HG03064 (cell line): ENCODE measurements around the gene CYB561D2.

Experiments used
- ATAC-seq: cut with Tn5 transposase; IDR thresholded peaks from one replicate; pipeline ENCODE4 v1.9.1; 2021; ENCODE audit warnings: low read depth; ENCODE audit not compliant: unreplicated experiment

CYB561D2 gene

DNA sequence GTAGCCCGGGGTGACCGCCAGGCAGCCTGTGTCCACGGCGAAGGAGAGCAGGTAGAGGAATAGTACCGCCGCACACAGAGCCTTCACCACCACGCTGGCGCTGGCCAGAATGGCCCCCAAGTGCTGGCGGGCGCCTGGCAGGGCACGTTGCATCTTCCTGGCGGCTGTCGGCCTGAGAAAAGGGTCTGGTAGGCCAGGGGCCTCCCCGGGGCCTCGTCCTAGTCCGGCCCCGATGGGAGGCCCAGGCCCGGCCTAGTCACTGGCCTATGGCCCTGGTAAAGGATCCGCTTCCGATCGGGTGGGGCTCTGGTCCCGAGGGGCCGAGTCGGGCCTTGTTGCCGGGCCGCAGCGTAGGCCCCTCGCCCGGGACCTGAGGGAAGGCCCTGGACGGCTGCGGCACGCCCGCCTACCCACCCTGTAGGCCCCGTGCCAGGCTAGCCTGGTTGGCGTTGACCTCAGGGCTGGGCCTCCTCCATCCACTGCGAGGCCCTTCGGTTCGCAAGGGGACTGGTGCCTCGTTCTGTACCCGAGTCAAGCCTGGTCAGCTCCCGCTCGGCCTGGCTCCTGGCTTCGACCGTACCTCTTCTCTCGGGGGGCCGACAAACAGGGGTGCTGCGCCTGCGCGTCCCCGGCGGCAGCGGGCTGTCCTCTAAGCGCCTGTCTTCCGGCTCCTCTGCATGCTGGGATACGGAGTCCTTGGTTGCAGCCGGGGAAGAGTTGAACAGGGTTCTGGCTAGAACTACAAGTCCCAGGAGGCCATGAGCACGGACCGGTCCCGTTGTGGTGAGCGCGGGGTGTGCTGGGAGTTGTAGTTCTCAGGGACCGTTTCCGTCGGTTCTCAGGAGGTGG, 8.5 kb downstream of the CYB561D2 start, which contains the start of gene TMEM115:
Gene TMEM115 (minus strand): TSS at position 611 of the 849 bp plus-strand sequence. CDS start 458 bp downstream, at position 153.
- ATAC-seq = peak; percentile 98

DNA sequence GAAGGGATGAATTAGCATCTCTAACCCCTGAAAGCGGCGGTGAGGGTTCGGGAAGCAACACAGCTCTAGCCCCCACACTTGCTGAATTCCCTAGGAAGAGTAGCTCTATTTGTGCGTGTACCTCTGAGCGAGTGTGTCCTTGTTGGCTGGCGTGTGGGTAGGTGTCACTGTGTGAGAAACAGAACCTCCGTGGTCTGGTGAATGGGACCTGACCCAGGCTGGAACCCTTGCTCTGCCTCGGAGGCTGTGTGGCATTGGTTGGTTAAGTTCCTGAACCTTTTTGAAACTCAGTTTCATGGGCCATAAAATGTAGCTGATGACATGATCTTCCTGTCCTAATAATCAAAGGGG, 9.1 kb downstream of the CYB561D2 start:
- ATAC-seq = no peak

DNA sequence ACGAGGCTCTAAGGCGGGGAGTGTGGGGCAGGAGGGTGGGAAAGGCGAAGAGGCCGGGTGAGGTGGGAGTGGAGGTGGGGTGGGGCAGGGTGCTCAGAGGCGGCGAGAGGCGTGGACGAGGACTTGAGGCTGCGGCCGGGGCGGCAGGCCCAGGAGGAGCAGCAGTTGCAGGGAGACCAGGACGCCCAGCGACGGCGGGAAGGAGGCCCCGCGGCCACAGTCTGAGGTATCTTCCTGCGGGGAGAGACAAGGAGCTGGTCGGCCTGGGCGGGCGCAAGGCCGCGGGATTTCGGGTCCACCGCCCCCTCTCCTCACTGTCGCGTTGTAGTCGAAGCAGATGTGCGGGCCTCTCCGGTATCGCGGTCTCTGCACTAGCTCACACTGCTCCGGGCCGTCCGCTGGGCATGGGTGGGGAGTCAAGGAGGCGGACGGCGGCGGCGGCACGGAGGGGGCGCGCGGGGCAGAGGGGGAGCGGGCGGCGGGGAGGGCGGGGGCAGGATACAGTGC, 14.0 kb downstream of the CYB561D2 start:
- no peak for ATAC-seq

DNA sequence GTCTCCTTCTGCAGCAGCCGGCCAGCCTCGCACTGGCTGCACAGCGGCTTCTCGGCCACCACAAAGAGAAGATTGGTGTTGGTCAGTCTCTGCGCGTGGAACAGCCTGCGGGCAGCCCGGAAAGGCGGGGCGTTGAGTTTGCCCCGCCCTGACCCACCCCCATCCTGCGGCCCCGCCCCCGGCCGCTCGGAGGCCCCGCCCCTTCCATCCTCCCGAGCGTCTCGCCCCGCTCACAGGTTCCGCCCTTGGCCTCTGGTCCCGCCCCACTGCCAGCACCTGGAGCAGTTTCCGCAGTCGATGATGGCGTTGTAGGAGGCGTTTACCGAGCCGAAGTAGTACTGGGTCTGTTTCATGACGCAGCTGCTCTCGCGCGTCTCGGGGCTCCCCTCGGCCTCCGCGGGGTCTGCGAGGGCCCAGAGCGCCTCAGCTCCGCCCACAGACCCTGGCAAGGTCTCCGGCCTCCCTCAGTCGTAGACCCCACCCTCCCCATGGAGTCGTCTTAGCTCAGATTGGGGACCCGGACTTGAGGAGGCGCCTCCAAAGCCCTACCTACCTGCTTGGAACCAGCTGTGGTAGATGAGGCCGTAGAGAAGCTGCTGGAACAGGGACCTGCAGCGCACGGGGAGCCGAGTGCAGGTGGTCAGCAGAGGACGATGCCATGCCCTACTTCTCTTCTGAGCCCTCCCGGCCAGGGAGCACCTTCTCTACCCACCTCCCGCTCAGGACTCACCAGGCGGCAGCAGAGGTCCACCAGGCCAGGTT, 14.6 kb downstream of the CYB561D2 start:
- ATAC-seq = peak; percentile 71

DNA sequence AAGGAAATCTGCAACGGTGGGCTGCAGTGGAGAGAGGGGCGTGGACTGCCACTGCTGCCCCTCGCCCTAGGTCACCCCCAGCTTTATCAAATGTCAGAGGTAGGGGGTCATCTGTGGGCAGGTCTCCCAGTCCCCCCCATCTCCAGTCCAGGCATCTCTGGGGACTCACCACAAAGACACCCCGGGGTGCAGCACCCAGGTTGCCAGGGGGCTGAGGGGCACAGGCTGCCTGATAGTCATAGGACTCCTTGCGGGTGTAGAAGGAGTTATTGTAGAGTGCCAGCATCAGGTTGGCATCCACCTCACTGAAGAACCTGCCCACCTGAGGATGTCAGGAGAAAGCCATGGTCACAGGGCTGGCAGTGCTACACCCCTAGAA, 15.2 kb downstream of the CYB561D2 start:
- ATAC-seq = no peak

DNA sequence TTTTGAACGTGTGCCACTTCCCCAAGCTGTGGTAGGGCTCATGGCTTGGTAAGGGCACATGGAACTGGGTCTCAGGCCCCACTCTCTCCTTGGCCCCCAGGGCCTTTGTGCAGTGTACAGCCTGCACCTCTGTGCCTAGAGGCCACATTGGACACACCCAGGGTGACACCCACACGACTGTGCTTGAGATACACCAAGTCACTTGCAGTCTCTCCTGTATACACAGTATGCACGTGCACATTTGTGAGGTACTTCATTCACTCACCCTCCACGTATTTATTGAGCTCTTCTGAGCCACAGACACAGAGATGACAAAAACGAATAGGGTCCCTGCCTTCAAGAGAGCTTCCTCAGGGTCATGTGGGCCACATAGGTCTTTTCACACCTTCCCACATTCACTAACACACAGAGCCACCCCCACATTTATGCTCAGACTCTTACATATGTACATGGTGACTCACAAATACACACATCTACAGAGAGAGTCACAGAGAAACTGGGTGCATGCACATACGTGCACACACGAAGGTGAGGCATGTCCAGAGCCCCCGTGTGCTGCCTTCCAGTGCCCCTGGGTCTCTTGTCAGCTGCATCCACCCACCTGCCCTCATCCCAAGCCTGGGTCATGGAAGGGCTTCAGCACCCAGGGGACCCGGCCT, 18.5 kb downstream of the CYB561D2 start:
- no peak for ATAC-seq

DNA sequence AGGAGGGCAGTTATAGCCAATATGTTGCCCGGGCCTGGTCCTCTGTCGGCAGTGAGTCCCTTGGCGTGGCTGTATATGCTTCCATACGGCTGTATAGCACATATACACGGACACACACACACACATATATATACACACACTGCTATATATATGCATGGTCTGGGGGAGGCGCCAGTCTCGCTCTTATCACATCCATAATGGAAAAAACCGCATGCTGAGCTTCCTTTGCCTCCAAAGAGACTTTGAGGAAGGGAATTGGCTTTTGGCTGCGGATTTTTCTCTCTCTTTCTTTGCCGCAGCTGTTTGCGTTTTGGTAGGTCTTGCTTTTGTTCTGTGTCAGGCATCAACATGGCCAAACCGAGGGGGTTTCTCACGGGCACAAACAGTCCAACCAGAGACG, 19.9 kb downstream of the CYB561D2 start:
- no peak for ATAC-seq

DNA sequence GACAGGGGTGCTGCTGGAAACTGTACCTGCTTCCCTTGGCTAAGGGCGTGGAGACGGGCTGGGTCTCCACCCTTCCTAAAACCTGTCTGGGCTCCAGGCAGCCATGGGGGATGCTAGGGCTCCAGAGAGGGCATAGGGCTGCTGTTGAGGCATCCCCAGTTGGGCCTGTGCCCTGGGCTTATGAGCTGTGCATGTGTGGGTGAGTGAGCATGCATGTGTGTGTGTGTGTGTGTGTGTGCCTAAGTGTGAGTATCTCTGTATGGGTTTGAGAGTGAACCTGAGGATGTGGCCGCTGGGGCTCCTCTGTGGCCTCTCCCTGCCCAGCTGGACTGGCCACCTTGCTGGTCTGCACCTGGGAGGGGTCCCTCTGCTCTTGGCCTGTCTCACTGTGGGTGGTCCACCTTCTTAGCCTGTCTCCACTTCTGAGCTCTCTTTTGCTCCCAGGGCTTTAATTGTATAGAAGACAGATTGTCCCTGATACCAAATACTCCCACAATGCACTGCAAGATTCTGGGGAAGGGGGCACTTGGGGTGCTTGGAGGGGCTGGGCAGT, 20.5 kb downstream of the CYB561D2 start:
- ATAC-seq = no peak

DNA sequence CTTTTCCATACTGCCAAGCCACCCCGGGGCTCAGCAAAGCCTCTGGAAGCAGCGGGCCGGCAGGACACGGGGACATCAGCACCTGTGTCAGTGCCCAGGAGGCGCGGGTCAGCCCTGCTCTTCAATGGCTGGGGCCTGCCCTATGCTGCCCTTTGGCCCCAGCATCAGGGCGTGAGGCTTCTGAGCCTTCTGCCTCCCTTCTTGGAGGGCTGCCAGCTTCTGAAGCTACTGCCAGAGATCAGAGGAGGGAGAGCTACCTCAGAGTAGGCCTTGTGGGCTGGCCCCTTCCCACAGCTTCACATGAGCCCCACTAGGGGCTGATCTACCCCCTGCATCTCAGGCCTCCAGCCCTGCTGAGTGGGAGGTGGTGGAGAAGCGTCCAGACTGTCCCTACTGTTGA, 21.7 kb downstream of the CYB561D2 start:
- ATAC-seq = no peak

DNA sequence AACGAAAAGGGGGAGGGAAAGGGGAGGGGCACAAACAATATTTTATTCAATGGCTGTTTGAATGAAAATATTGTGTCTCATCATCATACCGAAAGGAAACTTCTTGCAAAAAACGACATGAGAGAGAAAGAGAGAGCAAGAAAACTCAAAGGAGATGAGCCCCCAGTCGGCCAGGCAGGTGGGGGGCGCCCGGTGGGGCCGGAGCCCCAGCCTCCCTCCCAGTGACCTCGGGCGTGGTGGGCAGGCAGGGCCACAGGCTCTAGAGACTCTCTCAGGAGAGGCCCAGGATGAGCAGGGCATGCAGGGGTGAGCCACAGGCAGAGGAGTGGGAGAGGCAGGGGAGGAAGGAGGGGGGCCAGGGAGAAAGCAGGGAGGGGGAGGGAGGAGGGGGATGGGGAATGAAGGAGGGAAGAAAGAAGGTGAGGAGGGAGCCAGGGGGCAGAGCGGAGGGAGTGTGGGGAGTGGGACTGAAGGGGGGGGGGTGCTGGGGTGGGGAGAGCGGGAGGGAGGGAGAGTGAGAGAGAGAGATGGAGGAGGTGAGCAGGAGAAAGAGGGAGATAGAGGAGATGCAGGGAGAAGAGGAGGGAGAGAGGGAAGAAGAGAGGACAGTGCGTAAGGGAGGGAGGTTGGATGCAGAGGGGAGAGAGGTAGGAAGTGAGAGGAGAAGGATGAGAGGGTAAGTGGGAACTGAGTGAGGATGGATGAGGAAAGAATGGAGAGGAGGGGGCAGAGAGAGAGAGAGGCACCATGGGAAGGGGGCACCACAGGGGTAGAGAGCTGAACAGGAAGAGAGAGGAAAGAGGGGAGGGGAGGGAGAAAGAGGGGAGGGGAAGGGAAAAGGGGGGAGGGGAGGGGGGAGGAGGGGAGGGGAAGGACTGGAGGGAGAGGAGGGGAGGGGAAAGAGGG, 22.7 kb downstream of the CYB561D2 start:
- ATAC-seq = no peak

DNA sequence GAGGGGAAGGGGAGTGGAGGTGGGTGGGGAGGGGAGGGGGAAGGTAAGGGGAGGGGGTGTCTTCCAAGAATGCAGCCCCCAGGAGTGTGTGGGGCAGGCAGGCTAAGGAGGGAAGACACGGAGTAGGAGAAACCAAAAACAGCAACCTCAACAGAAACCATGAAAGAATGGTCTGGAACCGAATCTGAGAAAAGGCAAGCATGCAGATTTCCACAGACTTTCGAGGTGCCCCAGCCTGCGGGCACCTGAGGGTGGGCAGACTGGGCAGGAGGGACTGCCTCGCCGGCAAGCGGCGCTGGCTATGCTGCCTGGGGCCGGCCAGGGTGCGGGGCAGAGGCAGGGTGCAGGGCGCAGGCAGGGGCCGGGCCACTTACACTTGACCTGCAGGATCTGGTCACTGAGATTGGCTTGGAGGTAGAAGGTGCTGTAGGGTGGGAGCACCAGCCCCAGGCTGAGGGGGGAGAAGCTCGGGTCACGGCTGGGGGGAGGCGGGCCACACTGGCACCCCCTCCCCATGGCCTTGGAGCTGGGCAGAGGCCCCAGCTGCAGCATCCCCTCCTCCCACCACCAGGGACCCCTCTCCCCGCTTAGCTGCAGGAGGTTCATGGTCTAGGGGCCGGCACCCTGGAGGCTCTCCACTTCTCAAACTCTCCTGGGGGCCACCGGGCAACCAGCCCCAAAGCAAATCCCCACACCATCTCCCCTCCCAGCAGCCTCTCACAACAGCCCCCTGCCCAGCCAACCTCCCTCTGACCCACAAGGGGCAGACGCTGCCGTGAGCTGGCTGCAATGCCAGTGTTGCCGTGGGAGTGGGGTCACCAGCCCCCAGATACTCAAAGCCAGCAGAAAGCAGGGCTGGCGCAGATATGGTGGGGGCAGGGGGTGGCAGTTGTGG, 23.9 kb downstream of the CYB561D2 start:
- no peak for ATAC-seq

DNA sequence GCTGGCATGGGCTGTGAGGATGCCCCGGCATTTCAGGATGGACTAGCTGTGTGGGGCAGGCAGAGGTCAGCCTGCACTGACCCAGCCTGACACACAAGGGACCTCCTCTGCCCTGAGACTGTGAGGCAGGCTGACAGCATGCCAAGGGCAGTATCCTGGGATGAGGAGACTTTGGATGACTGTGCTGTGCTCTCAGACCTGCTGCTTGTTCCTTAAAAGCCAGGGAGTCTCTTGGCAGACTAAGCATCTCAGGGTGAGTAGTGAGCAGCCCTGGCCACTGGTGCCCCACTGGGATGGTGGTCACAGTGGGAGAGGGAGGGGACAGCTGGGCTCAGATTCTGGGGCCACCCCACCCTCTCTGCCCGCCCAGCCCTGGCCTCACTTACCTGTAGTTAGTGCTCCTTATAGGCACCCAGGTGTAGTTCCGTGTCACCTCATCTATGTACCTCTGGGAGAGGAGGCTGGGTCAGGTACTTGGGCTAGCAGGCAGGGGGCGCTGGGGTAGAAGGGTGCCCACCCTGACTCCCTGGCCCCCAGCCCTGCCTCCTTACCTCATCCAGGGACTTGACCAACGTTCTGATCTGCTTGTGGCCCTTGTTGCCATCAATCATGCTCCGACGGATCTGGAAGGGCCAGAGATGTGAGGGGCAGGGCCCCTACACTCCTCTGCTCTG, 24.7 kb downstream of the CYB561D2 start:
- no peak for ATAC-seq

DNA sequence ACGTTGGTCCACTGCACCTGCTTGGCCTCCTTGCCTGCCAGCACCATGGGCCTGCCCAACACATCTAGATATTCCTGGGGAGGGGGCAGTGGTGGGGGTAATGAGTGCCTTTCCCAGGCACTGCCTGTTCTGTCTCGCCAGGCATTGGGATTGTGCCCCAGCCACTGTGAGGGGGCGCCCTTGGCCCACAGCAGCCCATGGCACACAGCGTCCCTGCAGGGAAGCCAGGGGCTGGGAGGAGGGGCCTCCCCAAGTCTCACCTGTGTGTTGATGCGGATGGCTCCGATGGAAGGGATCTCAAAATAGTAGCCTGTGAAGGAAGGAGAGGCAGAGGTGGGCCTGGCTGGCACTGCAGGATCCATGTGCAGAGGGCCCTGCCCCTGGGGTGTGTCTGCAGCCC, 27.4 kb downstream of the CYB561D2 start:
- ATAC-seq = no peak

DNA sequence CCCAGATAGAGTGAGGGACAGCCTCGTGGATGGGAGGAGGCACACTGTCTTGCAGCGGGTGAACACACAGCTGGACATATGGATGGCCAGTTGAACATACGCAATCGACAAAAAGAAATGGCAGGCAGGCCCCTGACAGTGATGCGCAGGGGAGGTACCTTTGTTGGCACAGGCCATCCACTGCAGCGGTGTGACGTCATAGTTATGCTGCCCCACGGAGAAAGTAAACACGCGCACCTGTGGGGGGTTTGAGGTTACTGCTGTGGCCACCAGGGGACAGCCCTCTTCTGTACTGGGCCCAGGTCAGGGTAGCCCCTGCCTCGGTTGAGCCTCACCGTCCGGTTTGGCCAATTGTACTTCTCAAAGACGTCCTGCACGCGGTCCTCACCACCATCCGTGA, 28.1 kb downstream of the CYB561D2 start:
- no peak for ATAC-seq

DNA sequence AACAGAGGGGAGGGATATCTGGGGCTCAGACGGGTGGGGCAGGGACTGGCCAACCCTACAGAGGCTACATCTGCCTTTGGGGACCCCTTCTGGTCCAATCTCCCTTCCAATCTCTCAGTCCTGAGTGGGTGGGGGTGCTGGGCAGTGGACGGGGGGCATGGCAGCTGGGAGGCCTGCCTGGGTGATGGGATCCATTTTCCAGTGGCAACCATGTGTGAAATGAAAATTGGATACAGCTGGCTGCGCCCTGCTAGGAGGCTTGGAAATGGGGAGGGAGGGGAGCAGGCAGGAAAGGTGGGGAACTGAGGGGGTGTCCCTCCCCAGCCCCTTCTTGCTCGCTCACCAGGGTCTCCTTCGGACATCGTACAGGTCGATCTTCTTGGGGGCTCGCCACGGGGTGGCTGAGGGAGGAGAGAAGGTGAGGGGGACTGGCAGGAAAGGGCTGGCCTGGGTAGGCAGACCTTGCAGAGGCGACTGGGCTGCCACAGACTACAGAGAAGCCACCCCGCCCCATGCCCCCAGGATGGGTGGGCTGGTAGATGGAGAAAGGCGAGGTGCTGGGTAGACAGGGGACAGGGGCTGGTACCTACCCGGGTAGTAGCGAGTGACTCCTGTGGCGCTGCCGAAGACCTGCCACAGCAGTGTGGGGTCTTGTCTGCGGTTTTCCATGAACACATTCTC, 29.9 kb downstream of the CYB561D2 start:
- no peak for ATAC-seq

DNA sequence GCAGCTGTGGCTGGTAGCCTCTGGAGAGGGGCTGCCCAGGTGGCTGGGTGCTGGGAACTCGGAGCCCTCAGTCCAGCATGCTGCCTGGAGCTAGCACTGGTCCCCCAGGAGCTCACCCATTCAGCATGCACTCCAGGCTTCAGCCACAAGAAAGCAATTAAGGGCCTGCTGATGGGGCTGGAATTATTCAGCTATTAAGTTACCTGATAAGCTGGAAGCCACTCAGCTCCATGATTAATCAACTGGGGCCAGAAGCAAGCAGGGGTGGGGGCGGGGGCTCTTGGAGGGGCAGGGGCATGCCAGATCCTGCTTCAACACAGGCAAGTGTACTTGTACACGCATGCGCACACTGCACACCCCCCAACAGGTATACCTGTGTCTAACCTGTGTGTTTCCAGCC, 30.7 kb downstream of the CYB561D2 start:
- ATAC-seq = no peak

DNA sequence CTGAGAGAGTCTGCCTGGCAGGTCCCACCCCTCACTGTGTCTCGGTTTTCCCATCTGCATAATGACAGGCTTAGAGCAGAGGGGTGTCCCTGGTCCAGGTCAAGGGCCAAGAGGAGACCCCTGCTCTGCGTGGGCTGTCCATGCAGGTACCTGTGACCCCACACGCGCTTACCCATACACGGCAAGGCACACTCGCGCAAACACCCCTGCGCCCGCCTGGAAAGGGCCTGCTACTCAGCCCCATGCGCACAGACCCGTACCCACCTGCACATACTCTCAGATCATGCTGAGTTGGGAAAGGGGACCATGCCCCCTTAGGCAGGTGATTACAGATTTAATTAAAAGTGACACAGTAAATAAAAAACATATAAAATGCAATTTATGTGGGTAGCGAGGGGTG, 32.1 kb downstream of the CYB561D2 start:
- ATAC-seq = no peak

DNA sequence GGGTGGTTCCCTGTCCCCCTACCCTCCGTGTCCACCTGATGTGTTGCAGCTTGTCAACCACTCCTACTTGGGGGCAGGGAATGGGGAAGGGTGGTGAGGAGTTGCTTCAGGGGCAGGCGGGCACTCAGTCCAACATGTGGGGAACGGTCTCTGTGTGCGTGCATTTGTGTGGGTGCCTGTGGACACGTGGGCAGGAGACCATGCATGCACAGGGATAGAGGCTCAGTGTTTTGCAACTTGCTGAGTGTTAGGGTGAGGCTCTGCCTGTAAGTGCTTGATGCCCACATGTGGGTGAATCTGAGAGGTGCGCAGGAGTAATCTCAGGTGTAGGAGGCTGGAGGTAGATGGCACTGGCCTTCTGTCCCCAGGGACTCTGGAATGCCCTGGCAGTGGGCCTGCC, 33.1 kb downstream of the CYB561D2 start:
- ATAC-seq = no peak
